GM12891 (cell line): Measurements from ENCODE around the gene PIWIL4.

Experiments
- PAX5 ChIP-seq: IDR thresholded peaks from 2 replicates; pipeline ENCODE4 v1.6.1; 2011; ENCODE audit warnings: low read length, moderate library complexity, mild to moderate bottlenecking; ENCODE audit not compliant: insufficient read depth, severe bottlenecking
- POLR2A ChIP-seq: IDR thresholded peaks from 2 replicates; pipeline ENCODE4 v1.6.1; 2011; ENCODE audit warnings: low read depth, low read length, control low read depth
- POLR2AphosphoS5 ChIP-seq: IDR thresholded peaks from 2 replicates; pipeline ENCODE4 v1.6.1; 2011; ENCODE audit warnings: low read depth, low read length, control low read depth
- POU2F2 ChIP-seq: IDR thresholded peaks from 2 replicates; pipeline ENCODE4 v1.6.1; 2011; ENCODE audit warnings: low read depth, mild to moderate bottlenecking, control low read depth, low read length, moderate library complexity
- SPI1 ChIP-seq: IDR thresholded peaks from 2 replicates; pipeline ENCODE4 v1.6.1; 2011; ENCODE audit warnings: low read depth, low read length, control low read depth
- TAF1 ChIP-seq: IDR thresholded peaks from 2 replicates; pipeline ENCODE4 v1.6.1; 2011; ENCODE audit warnings: low read depth, low read length, control low read depth

GRCh38 chr11:94649254-94649653 lies 82.1 kb downstream of the PIWIL4 start:
- TF ChIP-seq POLR2AphosphoS5, result no peak
- TF ChIP-seq POU2F2, result no peak
- no peak for TF ChIP-seq TAF1
- TF ChIP-seq POLR2A, result no peak
- no peak for TF ChIP-seq PAX5
- TF ChIP-seq SPI1, result no peak
